ENCODE data around the gene HDAC3. TPM values are rescaled to one million over a fixed set of nuclear protein-coding genes. Genes with fewer than 3 reads are reported as not detected.

The HDAC3 gene
- total RNA-seq, 1 donor from 2014 or later: 44.7 TPM

DNA sequence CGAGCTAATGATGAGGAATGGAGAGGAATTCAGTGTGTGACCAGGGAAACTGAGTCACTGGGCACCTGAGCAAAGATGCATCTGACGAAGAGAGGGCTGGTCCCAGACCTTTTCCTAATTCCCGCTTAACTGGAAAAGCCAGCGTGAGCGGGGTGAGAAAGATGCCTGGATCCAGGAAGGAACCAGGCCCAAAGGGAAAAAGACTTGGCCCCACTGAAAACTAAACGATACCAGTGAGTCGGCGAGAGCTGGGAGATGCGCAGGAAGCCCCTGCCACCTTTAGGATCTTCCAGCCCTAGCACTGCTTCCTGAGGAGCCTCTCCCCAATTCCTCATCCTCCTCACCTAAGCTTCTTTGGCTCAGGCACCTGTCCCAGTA is 15.1 kb upstream of the HDAC3 start:
- peak overlapping the region; percentile 57 to 61 for H3K4me3 ChIP-seq
- DNase-seq (ENCODE audit: extremely low spot score in 2 of 2): no peak
- intact Hi-C loops (cut with DNase I): no loop called here
- no peaks in the 10 kb centered on the region for H3K27me3 ChIP-seq
- TF ChIP-seq POLR2A (IDR thresholded peaks at IDR 0.05) (no peak), POLR2AphosphoS5 (IDR thresholded peaks at IDR 0.05; ENCODE audit: insufficient read depth in 1 of 2, low read depth in 1 of 2) (no peak)
- TF ChIP-seq, protein P1, sequence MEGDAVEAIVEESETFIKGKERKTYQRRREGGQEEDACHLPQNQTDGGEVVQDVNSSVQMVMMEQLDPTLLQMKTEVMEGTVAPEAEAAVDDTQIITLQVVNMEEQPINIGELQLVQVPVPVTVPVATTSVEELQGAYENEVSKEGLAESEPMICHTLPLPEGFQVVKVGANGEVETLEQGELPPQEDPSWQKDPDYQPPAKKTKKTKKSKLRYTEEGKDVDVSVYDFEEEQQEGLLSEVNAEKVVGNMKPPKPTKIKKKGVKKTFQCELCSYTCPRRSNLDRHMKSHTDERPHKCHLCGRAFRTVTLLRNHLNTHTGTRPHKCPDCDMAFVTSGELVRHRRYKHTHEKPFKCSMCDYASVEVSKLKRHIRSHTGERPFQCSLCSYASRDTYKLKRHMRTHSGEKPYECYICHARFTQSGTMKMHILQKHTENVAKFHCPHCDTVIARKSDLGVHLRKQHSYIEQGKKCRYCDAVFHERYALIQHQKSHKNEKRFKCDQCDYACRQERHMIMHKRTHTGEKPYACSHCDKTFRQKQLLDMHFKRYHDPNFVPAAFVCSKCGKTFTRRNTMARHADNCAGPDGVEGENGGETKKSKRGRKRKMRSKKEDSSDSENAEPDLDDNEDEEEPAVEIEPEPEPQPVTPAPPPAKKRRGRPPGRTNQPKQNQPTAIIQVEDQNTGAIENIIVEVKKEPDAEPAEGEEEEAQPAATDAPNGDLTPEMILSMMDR (IDR thresholded peaks at IDR 0.05): no peak
- no peaks in the 10 kb centered on the region for H3K9me3 ChIP-seq
- peaks cover 0 to 21% of the 10 kb centered on the region in 2 donors for H3K36me3 ChIP-seq
- peaks cover 20% of the 10 kb centered on the region for H3K4me1 ChIP-seq
- H3K27ac ChIP-seq: peak overlapping the region; percentile 68

DNA sequence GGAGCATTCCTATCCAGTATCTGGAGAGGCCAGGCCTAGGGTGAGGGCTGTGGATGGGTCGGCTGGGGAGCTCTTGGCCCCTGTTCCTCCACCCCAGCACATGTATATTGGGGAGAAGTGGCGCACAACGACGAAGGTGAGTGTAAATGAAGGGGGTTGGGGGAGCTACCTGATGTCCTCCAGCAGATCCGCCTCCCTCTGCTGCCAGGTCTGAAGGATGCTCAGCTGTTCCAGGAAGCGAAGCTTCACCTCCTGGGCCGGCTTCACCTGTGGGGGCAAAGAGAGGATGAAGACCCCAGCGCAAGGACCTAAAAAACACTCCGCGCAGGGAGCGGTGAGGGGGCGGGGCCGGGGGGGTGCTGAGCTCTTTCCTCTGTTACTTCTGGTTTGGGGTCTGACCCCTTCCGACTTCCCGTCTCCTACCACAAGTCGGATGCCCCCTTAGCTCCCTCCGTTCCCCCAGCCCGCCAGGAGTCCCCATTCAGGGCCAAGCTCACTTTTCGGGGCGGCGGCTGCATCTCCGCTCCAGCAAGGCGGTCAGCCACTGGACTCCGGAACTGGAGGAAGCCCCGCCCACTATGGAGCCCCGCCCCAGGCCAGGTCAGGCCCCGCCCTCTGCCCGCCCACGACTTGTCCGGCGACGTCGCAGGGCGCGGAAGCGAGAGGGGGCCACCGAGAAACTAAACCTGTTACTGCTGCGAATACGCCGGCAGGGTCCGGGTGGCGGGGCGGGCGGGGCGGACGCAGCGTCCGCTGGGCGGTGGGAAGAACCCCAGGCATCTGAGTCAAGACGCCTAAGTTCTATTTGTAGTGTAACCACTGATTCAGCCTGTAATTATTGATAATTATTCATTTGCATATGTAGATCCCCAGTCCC is 14.4 kb upstream of the HDAC3 start, which contains the start of gene FCHSD1:
FCHSD1 (minus strand) TSS at position 568 of the 877 bp plus-strand sequence; CDS start at position 518, 50 bp downstream.
- no peaks in the 10 kb centered on the region for H3K27me3 ChIP-seq
- TF ChIP-seq POLR2AphosphoS5 (IDR thresholded peaks at IDR 0.05; ENCODE audit: insufficient read depth in 1 of 2, low read depth in 1 of 2) (peak; percentile 38 to 78), POLR2A (IDR thresholded peaks at IDR 0.05) (no peak)
- H3K27ac ChIP-seq: peak within 1 kb of the TSS; percentile 68
- H3K4me1 ChIP-seq: peaks cover 20% of the 10 kb centered on the region
- H3K9me3 ChIP-seq: no peaks in the 10 kb centered on the region
- peak within 1 kb of the TSS; percentile 57 to 61 for H3K4me3 ChIP-seq
- intact Hi-C loops (cut with DNase I): no loop called here
- DNase-seq (ENCODE audit: extremely low spot score in 2 of 2): peak in 1 of 2 donors; percentile 94
- peaks cover 0 to 16% of the 10 kb centered on the region in 2 donors for H3K36me3 ChIP-seq

DNA sequence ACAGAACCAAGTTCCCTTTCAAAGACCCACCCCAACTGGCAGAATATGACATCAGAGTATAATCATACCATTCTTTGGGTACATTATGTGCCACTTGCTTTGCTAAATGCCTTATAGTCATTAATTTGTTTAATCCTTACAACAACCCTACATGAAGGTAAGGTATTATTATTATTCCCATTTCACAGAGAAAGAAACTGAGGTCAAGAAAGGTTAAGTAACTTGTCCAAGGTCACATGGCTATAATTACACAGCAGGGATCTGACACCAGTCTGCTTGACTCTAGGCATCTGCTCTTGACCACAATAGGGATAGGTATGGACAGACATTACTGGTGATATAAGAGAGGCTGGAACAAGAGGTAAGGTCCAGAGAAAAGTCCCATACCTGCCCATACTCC is 13.3 kb upstream of the HDAC3 start:
- peaks cover 0 to 11% of the 10 kb centered on the region in 2 donors for H3K36me3 ChIP-seq
- intact Hi-C loops (cut with DNase I): no loop called here
- peaks cover 20% of the 10 kb centered on the region for H3K4me1 ChIP-seq
- TF ChIP-seq, protein P1 (IDR thresholded peaks at IDR 0.05): no peak
- TF ChIP-seq POLR2AphosphoS5 (IDR thresholded peaks at IDR 0.05; ENCODE audit: insufficient read depth in 1 of 2, low read depth in 1 of 2): no peak
- TF ChIP-seq POLR2A (IDR thresholded peaks at IDR 0.05): no peak
- no peaks in the 10 kb centered on the region for H3K9me3 ChIP-seq
- no peak overlapping the region for H3K27ac ChIP-seq
- no peaks in the 10 kb centered on the region for H3K27me3 ChIP-seq
- no peak overlapping the region for H3K4me3 ChIP-seq
- no peak for DNase-seq (ENCODE audit: extremely low spot score in 2 of 2)

DNA sequence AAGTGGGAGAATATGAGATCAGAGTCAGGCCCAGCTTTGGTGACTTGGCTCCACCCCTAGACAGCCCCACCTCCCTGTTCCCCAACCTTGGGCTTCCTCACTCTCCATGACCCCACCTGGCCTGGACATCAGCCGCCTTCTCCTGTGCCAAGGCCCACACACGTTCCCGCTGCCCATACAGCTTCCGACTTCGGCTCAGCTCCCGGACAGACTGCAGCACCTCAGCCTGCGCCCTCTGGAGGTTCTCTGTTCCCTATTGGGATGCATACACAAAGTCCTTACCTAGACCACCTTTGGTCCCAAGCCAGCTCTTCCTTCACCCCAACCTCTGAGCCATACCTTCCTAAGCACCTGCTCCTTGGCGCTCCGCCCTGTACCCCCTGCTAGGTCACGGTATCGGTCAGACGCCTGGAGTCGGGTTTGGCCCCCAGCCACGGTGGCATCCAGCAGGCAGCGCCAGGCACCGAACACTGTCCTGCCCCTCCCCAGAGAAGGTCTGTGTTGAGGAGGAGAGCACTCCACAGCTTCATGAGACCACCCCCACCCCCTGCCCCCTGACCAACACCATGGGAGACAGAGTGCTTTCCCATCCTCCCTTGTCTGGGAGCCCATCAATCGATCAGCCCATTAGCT is 12.5 kb upstream of the HDAC3 start:
- TF ChIP-seq, protein P1 (IDR thresholded peaks at IDR 0.05): no peak
- TF ChIP-seq POLR2A (IDR thresholded peaks at IDR 0.05): no peak
- no peak for TF ChIP-seq POLR2AphosphoS5 (IDR thresholded peaks at IDR 0.05; ENCODE audit: insufficient read depth in 1 of 2, low read depth in 1 of 2)
- peaks cover 0 to 19% of the 10 kb centered on the region in 2 donors for H3K36me3 ChIP-seq
- H3K4me3 ChIP-seq: no peak overlapping the region
- no peak for DNase-seq (ENCODE audit: extremely low spot score in 2 of 2)
- no peaks in the 10 kb centered on the region for H3K27me3 ChIP-seq
- intact Hi-C loops (cut with DNase I): no loop called here
- no peak overlapping the region for H3K27ac ChIP-seq
- H3K4me1 ChIP-seq: peaks cover 20% of the 10 kb centered on the region
- no peaks in the 10 kb centered on the region for H3K9me3 ChIP-seq

DNA sequence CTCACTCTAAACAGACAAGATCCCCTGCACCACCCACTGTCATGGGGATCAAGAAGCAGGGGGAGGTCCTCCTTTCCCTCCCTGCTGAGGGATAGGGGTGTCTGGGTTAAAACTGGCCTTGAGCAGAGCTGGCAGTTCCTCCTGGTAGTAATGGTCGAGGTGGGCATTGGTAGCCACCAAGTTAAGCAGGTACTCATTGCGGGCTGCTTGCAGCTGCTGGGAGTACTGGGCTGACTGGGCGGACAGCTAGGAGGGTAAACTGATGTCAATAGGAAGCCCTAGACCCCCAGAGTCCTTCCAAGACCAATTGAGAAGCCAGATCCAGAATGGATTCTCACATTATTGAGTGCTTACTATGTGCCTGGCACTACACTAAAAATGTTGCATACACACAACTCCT is 11.2 kb upstream of the HDAC3 start:
- peaks cover 0 to 29% of the 10 kb centered on the region in 2 donors for H3K36me3 ChIP-seq
- no peaks in the 10 kb centered on the region for H3K9me3 ChIP-seq
- H3K27ac ChIP-seq: no peak overlapping the region
- no peak for DNase-seq (ENCODE audit: extremely low spot score in 2 of 2)
- TF ChIP-seq POLR2A (IDR thresholded peaks at IDR 0.05) (no peak), POLR2AphosphoS5 (IDR thresholded peaks at IDR 0.05; ENCODE audit: insufficient read depth in 1 of 2, low read depth in 1 of 2) (no peak)
- TF ChIP-seq, protein P1 (IDR thresholded peaks at IDR 0.05): no peak
- peaks cover 20% of the 10 kb centered on the region for H3K4me1 ChIP-seq
- no peak overlapping the region for H3K4me3 ChIP-seq
- no peaks in the 10 kb centered on the region for H3K27me3 ChIP-seq
- intact Hi-C loops (cut with DNase I): no loop called here

All from vagina (tissue), 2 donors.